Lower lobe of right lung (tissue), 2 donors: Measurements from ENCODE around the gene GRIA1. TPM values are rescaled to one million over a fixed set of nuclear protein-coding genes. Genes with fewer than 3 reads are reported as not detected.

ENCODE experiments used
- ATAC-seq, 2 donors: fragments of 200-7000 bp; cut with Tn5 transposase; one replicate each; pipeline ENCODE4 v1.9.1; 2020 to 2022; ENCODE audit warnings: mild to moderate bottlenecking in 2 of 2, moderate library complexity in 2 of 2
- DNase-seq: peaks from one replicate; pipeline ENCODE4 v3.0.0-alpha.2; 2020
- H3K27ac ChIP-seq: fragments of 200-600 bp; one replicate; pipeline ENCODE4 v1.8.0; 2022
- H3K27me3 ChIP-seq: fragments of 200-600 bp; one replicate; pipeline ENCODE4 v1.8.0; 2022; ENCODE audit warnings: low read depth
- H3K36me3 ChIP-seq: fragments of 200-600 bp; one replicate; pipeline ENCODE4 v1.8.0; 2022; ENCODE audit warnings: mild to moderate bottlenecking
- H3K4me1 ChIP-seq: fragments of 200-600 bp; one replicate; pipeline ENCODE4 v1.8.0; 2022
- H3K4me3 ChIP-seq: fragments of 200-600 bp; one replicate; pipeline ENCODE4 v1.8.0; 2022; ENCODE audit warnings: mild to moderate bottlenecking
- H3K9me3 ChIP-seq: fragments of 200-600 bp; one replicate; pipeline ENCODE4 v1.8.0; 2022
- CTCF ChIP-seq: fragments of 200-600 bp; IDR thresholded peaks from one replicate; pipeline ENCODE4 v1.8.0; 2022; ENCODE audit warnings: antibody characterized with exemption, mild to moderate bottlenecking
- intact Hi-C: fragments of 100-400 bp; cut with DNase I; formaldehyde crosslinking; loops from one replicate; pipeline ENCODE4 v1.11.0; 2022
- total RNA-seq: library from RNA; stranded (reverse); fragmentation: NEBNext Ultra II Directional; extraction: Animal tissue kit (Norgen Biotek cat#: 25700); gene quantifications from one replicate; pipeline ENCODE4 v1.2.1, GENCODE V29; 2021
- donor health status: DM: no; HTN: yes; CAD: no; lungs with severe emphysema.

Gene GRIA1
- total RNA-seq, 1 donor from 2014 or later = 10.3 TPM

GRCh38 chr5:153520952-153521351 lies 30.5 kb downstream of the GRIA1 start:
- Histone ChIP-seq H3K4me3 (no peak overlapping the region), H3K4me1 (no peaks in the 10 kb centered on the region), H3K27ac (no peak overlapping the region), H3K9me3 (no peaks in the 10 kb centered on the region), H3K27me3 (no peaks in the 10 kb centered on the region), H3K36me3 (no peaks in the 10 kb centered on the region)
- intact Hi-C loops = no loop called here
- DNase-seq = no peak
- no peak for TF ChIP-seq CTCF
- ATAC-seq = no peak

- no peak for TF ChIP-seq CTCF
- H3K4me1 ChIP-seq = no peaks in the 10 kb centered on the region
- no peaks in the 10 kb centered on the region for H3K36me3 ChIP-seq
- no peaks in the 10 kb centered on the region for H3K9me3 ChIP-seq
- no peak for DNase-seq
- intact Hi-C loops = no loop called here
- no peaks in the 10 kb centered on the region for H3K27me3 ChIP-seq
- no peak for ATAC-seq
- H3K4me3 ChIP-seq = no peak overlapping the region
- H3K27ac ChIP-seq = no peak overlapping the region
Observed at GRCh38 chr5:153523211-153523610, 32.7 kb downstream of the GRIA1 start.

GRCh38 chr5:153523831-153524230 lies 33.4 kb downstream of the GRIA1 start:
- H3K4me1 ChIP-seq = no peaks in the 10 kb centered on the region
- no peaks in the 10 kb centered on the region for H3K9me3 ChIP-seq
- no peak for TF ChIP-seq CTCF
- H3K27me3 ChIP-seq = no peaks in the 10 kb centered on the region
- ATAC-seq (no peak), DNase-seq (no peak)
- H3K27ac ChIP-seq = no peak overlapping the region
- no peaks in the 10 kb centered on the region for H3K36me3 ChIP-seq
- H3K4me3 ChIP-seq = no peak overlapping the region
- intact Hi-C loops = no loop called here

GRCh38 chr5:153525536-153525935 lies 35.1 kb downstream of the GRIA1 start:
- intact Hi-C loops = no loop called here
- H3K27me3 ChIP-seq = no peaks in the 10 kb centered on the region
- TF ChIP-seq CTCF = no peak
- no peaks in the 10 kb centered on the region for H3K9me3 ChIP-seq
- ATAC-seq = no peak
- no peak for DNase-seq
- no peaks in the 10 kb centered on the region for H3K36me3 ChIP-seq
- no peak overlapping the region for H3K27ac ChIP-seq
- H3K4me1 ChIP-seq = no peaks in the 10 kb centered on the region
- no peak overlapping the region for H3K4me3 ChIP-seq

- no peak for ATAC-seq
- Histone ChIP-seq H3K36me3 (no peaks in the 10 kb centered on the region), H3K27me3 (no peaks in the 10 kb centered on the region), H3K27ac (no peak overlapping the region), H3K4me3 (no peak overlapping the region), H3K4me1 (no peaks in the 10 kb centered on the region), H3K9me3 (no peaks in the 10 kb centered on the region)
- no peak for DNase-seq
- no peak for TF ChIP-seq CTCF
- intact Hi-C loops = no loop called here
Observed at GRCh38 chr5:153530357-153531143, 40.1 kb downstream of the GRIA1 start.
